GM21576 (cell line): Measurements from ENCODE around the gene PLCXD3.
A peak's percentile ranks its signal among the peaks of the same experiment; 100 is the strongest.
"Not testable (repeated sequence)": the region's sequence is repeated elsewhere in the genome, so short reads cannot be mapped to it uniquely, and the experiment has no call there.

Experiments
- ATAC-seq: cut with Tn5 transposase; IDR thresholded peaks from one replicate; pipeline ENCODE4 v1.9.1; 2021; ENCODE audit warnings: mild to moderate bottlenecking, moderate library complexity; ENCODE audit not compliant: unreplicated experiment

PLCXD3 gene

GRCh38 chr5:41493490-41494126 is 16.8 kb downstream of the PLCXD3 start:
- not testable (repeated sequence) for ATAC-seq

- no peak for ATAC-seq
Measured at GRCh38 chr5:41485533-41485932, 24.9 kb downstream of the PLCXD3 start.

- ATAC-seq: peak; percentile 73
Measured at GRCh38 chr5:41482715-41483114, 27.7 kb downstream of the PLCXD3 start.

- no peak for ATAC-seq
Measured at GRCh38 chr5:41482173-41482572, 28.2 kb downstream of the PLCXD3 start.

GRCh38 chr5:41471571-41472208 is 38.7 kb downstream of the PLCXD3 start:
- ATAC-seq: not testable (repeated sequence)

DNA sequence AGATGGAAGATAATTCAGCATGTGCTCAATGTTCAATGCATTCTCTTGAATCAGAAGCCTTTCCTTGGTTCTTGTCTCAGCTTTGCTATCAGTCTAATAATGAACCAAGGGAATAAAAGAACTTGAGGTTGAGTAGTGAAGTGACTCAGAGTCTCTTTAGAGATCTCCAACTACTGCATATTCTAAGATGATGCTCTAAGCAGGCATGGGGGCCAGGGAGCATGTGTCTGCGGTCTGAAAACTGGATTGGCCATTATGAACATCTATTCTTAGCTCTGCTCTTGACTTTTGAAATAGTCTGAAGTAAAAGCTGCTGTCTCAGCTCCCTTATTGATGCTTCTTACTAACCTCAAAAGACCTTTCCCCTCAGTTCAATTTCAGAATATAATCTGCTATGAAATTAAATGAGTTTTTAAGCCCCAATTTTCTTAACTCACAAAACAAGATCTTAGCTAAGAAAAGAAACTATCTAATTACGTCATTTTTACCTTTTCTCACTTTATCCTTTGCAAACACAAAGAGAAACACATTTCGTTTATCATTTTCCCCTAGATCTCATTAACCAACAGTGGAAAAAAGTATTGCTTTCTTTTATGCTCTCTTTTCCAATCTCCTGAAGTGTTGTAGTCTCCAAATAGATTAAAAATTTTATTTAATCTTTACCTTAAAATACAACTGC is 44.8 kb downstream of the PLCXD3 start:
- no peak for ATAC-seq

DNA sequence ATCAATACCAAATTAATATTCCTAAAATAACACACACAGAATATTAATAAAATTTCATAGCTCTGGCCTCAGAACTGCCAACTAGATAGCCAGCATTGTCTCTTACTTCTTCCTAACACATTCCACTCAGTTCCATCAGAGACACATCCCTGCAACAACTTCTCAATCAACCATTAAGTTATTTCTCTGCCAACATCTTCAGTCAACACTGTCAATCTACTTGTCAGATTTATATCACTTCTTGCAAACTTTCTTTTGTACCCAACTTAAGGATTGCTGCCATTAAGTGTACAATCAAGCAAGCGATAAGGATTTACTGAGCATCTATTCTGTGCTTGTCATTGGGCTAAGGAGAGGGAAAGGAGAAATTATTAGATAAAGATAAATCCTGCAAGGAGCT is 50.8 kb downstream of the PLCXD3 start:
- ATAC-seq: no peak

DNA sequence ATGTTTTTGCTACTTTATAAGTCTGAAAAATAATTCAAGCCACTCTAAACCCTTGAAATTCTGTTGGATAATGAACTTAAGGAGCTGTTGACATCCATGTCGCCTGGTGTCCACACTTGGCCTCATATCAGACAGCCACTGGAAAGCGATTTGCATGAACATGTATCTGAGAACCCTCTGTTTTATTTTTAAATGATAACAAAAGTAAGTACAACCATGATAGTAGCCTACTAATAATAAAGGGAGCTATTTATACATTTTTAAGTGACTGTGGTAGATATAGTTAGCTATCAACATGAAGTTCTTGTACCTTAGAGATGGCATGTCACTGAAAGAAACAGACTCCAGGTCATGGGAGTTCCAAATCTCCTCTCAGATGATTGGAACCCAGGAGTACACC is 53.3 kb downstream of the PLCXD3 start:
- no peak for ATAC-seq

- no peak for ATAC-seq
Measured at GRCh38 chr5:41452506-41452905, 57.9 kb downstream of the PLCXD3 start.

GRCh38 chr5:41447650-41448510 is 62.5 kb downstream of the PLCXD3 start:
- no peak for ATAC-seq

DNA sequence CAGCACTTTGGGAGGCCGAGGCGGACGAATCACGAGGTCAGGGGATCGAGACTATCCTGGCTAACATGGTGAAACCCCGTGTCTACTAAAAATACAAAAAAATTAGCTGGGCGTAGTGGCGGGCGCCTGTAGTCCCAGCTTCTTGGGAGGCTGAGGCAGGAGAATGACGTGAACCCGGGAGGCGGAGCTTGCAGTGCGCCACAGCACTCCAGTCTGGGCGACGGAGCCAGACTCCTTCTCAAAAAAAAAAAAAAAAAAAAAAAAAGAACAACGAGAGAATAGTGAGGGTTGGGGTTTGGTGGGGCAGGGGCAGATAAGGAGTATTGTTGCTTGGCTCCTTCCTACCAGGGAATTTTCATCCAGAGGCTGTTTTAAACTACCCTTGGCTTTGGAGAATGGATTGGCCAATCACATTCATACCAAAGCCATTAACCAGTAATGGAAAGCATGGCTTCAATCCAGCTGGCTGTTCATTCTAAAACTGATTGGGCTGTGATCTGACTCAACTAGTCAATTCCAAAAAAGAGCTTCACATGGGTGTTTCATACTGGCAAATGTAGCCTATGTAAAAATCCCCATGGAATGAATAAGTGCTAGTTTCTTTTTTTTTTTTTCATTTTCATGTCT is 64.4 kb downstream of the PLCXD3 start:
- no peak for ATAC-seq

- ATAC-seq: no peak
Measured at GRCh38 chr5:41435276-41435675, 75.1 kb downstream of the PLCXD3 start.

DNA sequence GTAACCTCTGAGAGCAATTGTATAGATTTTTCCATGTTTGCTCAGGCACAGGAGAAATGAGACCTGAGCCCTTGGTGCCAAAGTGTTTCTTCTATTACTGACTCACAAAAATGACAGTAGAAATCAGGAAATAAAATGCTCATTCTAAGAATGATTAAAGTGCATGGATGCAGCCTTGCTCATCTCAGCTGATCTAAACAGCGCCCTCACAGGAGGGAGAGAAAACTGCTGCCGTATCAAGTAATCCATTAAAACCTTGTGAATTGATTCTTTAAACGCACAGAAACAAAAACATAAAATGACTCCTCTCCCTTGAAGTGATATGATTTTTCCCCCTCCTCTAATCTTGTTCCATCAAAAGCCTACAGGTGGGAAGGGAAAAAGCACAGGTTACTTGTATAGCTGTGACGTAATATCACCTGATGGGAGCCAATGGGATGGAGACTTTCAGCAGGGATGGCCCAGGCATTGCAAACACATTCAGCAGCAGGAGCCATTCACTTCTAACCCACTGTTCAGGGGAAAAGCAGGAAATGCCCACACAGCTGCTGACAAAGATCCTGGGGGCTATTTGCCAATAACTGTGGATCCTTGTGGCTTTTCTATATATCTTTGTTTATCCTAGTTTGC is 76.7 kb downstream of the PLCXD3 start:
- no peak for ATAC-seq

DNA sequence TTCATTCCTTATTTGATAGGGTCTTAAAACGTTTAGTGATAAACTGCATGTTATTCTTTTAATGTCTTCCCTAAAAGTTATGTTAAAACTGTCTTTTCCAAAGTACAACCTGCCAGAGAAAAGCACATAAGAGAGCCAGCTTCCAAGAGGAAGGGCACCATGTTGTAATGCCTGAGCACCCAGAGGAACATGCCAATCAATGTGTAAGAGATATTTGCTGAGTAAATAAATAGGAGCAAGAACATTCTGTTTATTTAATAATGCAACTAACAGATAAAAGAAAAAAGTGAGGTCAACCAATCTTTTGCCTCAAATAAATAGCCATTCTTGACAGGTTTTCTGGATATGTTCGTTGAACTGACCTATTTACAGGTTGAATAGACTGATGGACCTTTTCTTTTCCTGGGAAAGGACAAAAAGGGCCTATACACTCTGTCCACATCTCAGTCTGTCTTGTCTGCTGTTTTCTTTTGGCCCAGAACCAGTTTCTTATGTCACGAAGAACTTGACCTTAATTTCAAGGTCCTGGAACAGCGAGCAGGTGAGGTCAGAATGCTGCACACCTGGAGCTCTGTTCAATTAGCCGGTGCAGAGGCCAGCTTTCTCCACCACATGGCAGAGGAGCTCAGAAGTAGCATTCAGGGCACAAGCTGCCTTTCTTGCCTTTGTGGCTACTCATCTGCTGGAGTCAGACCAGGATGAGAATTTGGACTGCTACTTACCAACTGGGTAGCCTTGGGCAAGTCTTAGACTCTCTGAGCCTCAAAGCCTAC is 77.7 kb downstream of the PLCXD3 start:
- no peak for ATAC-seq

GRCh38 chr5:41427505-41427904 is 82.9 kb downstream of the PLCXD3 start:
- no peak for ATAC-seq

DNA sequence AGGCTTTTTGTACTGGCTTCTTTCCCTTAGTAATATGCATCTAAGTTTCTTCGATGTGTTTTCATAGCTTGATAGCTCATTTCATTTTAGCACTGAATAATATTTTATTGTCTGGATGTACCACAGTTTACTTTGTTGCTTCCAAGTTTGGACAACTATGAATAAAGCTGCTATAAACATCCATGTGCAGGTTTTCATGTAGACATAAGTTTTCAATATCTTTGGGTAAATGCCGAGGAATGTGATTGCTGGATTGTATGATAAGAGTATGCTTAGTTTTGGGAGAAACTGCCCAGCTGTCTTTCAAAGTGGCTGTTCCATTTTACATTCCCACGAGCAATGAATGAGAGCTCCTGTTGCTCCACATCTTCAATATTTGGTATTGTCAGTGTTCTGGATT is 84.7 kb downstream of the PLCXD3 start:
- no peak for ATAC-seq

DNA sequence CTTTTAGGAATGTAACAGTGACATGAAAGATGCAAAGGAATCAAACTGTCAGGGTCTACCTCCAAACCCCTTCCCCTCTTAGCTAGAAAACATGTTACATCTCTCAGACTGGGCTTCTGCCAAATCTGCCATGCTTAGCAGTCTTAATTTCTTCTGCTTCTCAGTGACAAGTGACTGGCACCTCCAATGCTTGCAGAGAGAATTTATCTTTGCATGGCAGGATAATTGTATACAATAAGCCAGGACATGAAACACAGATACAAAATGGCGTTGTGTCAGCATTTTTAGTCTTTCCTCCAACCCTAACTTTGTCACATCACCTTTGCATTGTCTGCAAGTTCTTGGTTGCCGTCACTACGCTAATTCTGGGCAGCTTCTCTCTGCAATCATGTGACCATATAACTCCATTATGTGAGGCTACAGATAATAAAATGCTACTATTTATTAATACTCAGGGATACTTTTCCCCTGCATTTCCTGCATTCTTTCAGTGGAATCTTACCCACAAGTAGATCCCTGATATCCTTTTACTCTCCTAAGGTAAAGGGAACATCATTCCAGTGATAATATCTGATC is 89.8 kb downstream of the PLCXD3 start:
- ATAC-seq: no peak

DNA sequence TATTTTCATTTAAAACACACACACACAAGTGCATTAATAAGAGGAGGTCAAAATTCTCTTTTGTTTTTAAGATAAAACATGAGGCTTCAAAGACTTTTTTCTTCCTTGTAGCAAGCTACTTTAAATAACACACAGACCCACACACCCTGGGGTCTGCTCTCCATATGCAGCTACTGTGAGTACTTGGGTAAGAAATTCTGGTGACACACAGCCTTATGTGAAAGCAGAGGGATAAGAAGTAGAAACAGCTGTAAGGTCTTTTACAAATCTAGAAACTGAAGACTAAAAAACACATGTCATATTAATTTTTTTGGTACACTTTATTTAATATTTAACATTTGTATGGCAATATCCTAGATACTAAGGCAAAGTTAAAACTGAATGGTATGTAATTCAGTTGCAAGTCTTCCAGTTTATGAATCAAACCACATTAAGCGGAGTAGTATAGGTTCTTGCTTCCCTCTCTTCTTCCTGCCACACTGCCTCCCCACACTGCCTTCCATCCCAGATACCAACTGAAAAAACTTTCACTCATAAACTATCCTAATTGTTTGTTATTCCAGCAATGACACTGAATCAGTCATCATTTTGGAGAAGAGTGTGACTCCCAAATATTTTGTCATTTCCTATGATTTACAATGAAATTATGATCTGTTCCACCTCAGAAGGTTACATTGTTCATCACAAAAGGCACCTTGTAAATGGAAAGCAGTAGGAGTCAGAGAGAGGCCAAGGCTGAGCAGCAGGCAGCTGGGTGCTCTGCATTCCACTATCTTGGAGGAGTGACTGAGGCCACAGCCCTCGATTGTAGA is 92.0 kb downstream of the PLCXD3 start:
- ATAC-seq: no peak
